OCI-LY1 (cell line): ENCODE measurements around the gene AVPR2.

Source experiments
- H2AFZ ChIP-seq: fragments of 200-600 bp; sonication (generic), shearing (Covaris generic); 2 replicates; pipeline ENCODE4 v1.6.0; 2014; ENCODE audit warnings: antibody characterized with exemption, mild to moderate bottlenecking, low read length
- H3F3A ChIP-seq: fragments of 200-600 bp; sonication (generic), shearing (Covaris generic); 2 replicates; pipeline ENCODE4 v1.6.0; 2014; ENCODE audit warnings: mild to moderate bottlenecking, antibody characterized with exemption, low read length, moderate library complexity; ENCODE audit not compliant: insufficient read depth
- H3K27ac ChIP-seq: fragments of 200-600 bp; sonication (generic); 2 replicates; pipeline ENCODE4 v1.5.1; 2014; ENCODE audit warnings: low read length, mixed run types, mild to moderate bottlenecking, low read depth; ENCODE audit not compliant: poor library complexity, severe bottlenecking
- H3K27me3 ChIP-seq: fragments of 200-600 bp; sonication (generic); 2 replicates; pipeline ENCODE4 v1.6.0; 2014; ENCODE audit warnings: antibody characterized with exemption, mild to moderate bottlenecking, low read length, moderate library complexity; ENCODE audit not compliant: insufficient read depth
- H3K36me3 ChIP-seq: fragments of 200-600 bp; sonication (generic); 2 replicates; pipeline ENCODE4 v1.6.1; 2014; ENCODE audit warnings: mild to moderate bottlenecking, antibody characterized with exemption, low read length, moderate library complexity, mixed read lengths; ENCODE audit not compliant: insufficient read depth
- H3K4me1 ChIP-seq: fragments of 200-600 bp; sonication (generic); 2 replicates; pipeline ENCODE4 v1.5.1; 2014; ENCODE audit warnings: mild to moderate bottlenecking, low read length, moderate library complexity; ENCODE audit not compliant: insufficient read depth, severe bottlenecking
- H3K4me2 ChIP-seq: fragments of 200-600 bp; sonication (generic), shearing (Covaris generic); 2 replicates; pipeline ENCODE4 v1.6.1; 2014; ENCODE audit warnings: low read length
- H3K4me3 ChIP-seq: fragments of 200-600 bp; sonication (generic); 2 replicates; pipeline ENCODE4 v1.5.1; 2014; ENCODE audit warnings: low read length, low read depth, mild to moderate bottlenecking, mixed read lengths; ENCODE audit not compliant: poor library complexity, severe bottlenecking
- H3K79me2 ChIP-seq: fragments of 200-600 bp; shearing (Covaris generic); 2 replicates; pipeline ENCODE4 v1.6.1; 2016; ENCODE audit warnings: mixed run types, low read length, mixed read lengths; ENCODE audit not compliant: insufficient read depth
- H3K9ac ChIP-seq: fragments of 200-600 bp; sonication (generic), shearing (Covaris generic); 2 replicates; pipeline ENCODE4 v1.6.1; 2014; ENCODE audit warnings: mild to moderate bottlenecking, low read length, mixed read lengths
- H3K9me2 ChIP-seq: fragments of 200-600 bp; sonication (generic), shearing (Covaris generic); 2 replicates; pipeline ENCODE4 v1.6.1; 2014; ENCODE audit warnings: low read depth, mild to moderate bottlenecking, low read length, mixed read lengths
- H3K9me3 ChIP-seq: fragments of 200-600 bp; shearing (Covaris generic); 2 replicates; pipeline ENCODE4 v1.6.1; 2014; ENCODE audit warnings: low read length, mixed read lengths
- H4K20me1 ChIP-seq: fragments of 200-600 bp; sonication (generic), shearing (Covaris generic); 2 replicates; pipeline ENCODE4 v1.6.0; 2016; ENCODE audit warnings: mild to moderate bottlenecking, low read length; ENCODE audit not compliant: insufficient read depth
- CTCF ChIP-seq: fragments of 200-600 bp; sonication (generic), shearing (Covaris generic); IDR thresholded peaks from 2 replicates; pipeline ENCODE4 v1.5.1; 2017; ENCODE audit warnings: mild to moderate bottlenecking, antibody characterized with exemption, low read length, moderate library complexity, mixed read lengths
- EZH2 ChIP-seq: fragments of 200-600 bp; sonication (generic), shearing (Covaris generic); IDR thresholded peaks from 2 replicates; pipeline ENCODE4 v1.8.0; 2017; ENCODE audit warnings: borderline replicate concordance, mixed run types, mild to moderate bottlenecking, antibody characterized with exemption, low read length, moderate library complexity, mixed read lengths

The AVPR2 gene

GRCh38 chrX:153878969-153879653 is 25.4 kb upstream of the AVPR2 start:
- no peak overlapping the region for H3K4me2 ChIP-seq
- H3K9me2 ChIP-seq, result no peaks in the 10 kb centered on the region
- H3F3A ChIP-seq, result no peaks in the 10 kb centered on the region
- no peak overlapping the region for H3K9ac ChIP-seq
- H3K4me1 ChIP-seq, result no peaks in the 10 kb centered on the region
- TF ChIP-seq EZH2 (no peak), CTCF (no peak)
- no peaks in the 10 kb centered on the region for H3K36me3 ChIP-seq
- no peaks in the 10 kb centered on the region for H3K9me3 ChIP-seq
- no peaks in the 10 kb centered on the region for H4K20me1 ChIP-seq
- no peaks in the 10 kb centered on the region for H3K79me2 ChIP-seq
- no peaks in the 10 kb centered on the region for H3K27me3 ChIP-seq
- no peak overlapping the region for H3K4me3 ChIP-seq
- H2AFZ ChIP-seq, result no peak overlapping the region
- no peak overlapping the region for H3K27ac ChIP-seq

- H3K27ac ChIP-seq, result no peak overlapping the region
- no peaks in the 10 kb centered on the region for H3F3A ChIP-seq
- H3K36me3 ChIP-seq, result no peaks in the 10 kb centered on the region
- H3K27me3 ChIP-seq, result no peaks in the 10 kb centered on the region
- TF ChIP-seq EZH2, result no peak
- TF ChIP-seq CTCF, result no peak
- no peaks in the 10 kb centered on the region for H3K4me1 ChIP-seq
- H2AFZ ChIP-seq, result no peak overlapping the region
- H3K4me2 ChIP-seq, result no peak overlapping the region
- no peak overlapping the region for H3K9ac ChIP-seq
- H3K9me3 ChIP-seq, result no peaks in the 10 kb centered on the region
- no peak overlapping the region for H3K4me3 ChIP-seq
- no peaks in the 10 kb centered on the region for H4K20me1 ChIP-seq
- H3K79me2 ChIP-seq, result no peaks in the 10 kb centered on the region
- no peaks in the 10 kb centered on the region for H3K9me2 ChIP-seq
Measured at GRCh38 chrX:153879741-153880439, 24.6 kb upstream of the AVPR2 start.

GRCh38 chrX:153880440-153880815 is 24.0 kb upstream of the AVPR2 start:
- H3F3A ChIP-seq, result no peaks in the 10 kb centered on the region
- H3K9ac ChIP-seq, result no peak overlapping the region
- no peak overlapping the region for H3K27ac ChIP-seq
- H3K4me2 ChIP-seq, result no peak overlapping the region
- no peaks in the 10 kb centered on the region for H3K27me3 ChIP-seq
- H4K20me1 ChIP-seq, result no peaks in the 10 kb centered on the region
- H3K36me3 ChIP-seq, result no peaks in the 10 kb centered on the region
- no peaks in the 10 kb centered on the region for H3K4me1 ChIP-seq
- no peak for TF ChIP-seq CTCF
- TF ChIP-seq EZH2, result no peak
- H3K79me2 ChIP-seq, result no peaks in the 10 kb centered on the region
- H3K9me2 ChIP-seq, result no peaks in the 10 kb centered on the region
- no peaks in the 10 kb centered on the region for H3K9me3 ChIP-seq
- H2AFZ ChIP-seq, result no peak overlapping the region
- H3K4me3 ChIP-seq, result no peak overlapping the region
